Islet of Langerhans (tissue), 1 donor: ENCODE measurements around the gene DNMBP.

Source experiments
- FAIRE-seq: peaks from one replicate; lab custom pipeline; 2011; peaks lifted over from hg19 to GRCh38; lab: Jason Lieb, UNC

The DNMBP gene

GRCh38 chr10:99832439-99832838, 177.3 kb downstream of the DNMBP start:
- no peak for FAIRE-seq

DNA sequence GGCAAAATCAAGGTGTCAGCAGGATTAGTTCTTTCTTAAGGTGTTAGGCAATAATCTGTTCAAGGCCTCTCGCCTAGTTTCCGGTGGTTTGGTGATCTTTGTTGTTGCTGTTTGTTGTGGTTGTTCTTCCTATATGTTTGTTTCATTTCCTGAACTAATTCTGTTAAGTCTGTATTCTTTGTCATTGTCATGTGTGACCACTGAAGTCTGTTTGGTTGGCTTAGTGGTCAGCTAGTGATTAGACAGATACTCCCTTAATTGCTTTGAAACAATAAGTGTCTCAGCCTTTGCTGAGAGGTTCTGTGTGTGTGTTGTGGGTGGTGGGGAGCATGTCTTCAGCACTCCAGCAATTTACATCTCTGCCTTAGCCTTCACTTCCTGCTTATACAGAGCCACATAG, 181.3 kb downstream of the DNMBP start:
- FAIRE-seq: no peak

DNA sequence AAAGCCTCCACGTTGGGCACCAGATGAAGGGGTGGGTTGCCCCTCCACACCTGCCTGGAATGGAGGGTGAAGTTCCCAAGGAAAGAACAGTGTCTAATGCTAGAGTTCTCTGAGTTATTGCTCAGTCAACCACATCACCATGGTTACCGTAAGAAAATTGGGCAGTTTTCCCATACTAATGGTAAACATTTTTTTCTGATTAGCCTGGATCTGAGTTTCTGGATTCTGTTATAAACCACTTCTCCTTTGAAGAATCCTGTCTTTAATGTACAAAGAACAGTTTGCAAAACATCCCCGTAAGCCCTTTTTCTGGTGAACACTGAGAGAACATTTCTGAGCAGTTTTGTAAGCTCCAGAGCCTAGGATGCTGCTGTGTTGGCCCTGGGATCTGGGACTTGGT, 181.8 kb downstream of the DNMBP start:
- no peak for FAIRE-seq
